Measurements from ENCODE around the gene CIAO3.

GRCh38 chr16:735982-736453, 4.8 kb downstream of the CIAO3 start:
- TF ChIP-seq, protein P1, sequence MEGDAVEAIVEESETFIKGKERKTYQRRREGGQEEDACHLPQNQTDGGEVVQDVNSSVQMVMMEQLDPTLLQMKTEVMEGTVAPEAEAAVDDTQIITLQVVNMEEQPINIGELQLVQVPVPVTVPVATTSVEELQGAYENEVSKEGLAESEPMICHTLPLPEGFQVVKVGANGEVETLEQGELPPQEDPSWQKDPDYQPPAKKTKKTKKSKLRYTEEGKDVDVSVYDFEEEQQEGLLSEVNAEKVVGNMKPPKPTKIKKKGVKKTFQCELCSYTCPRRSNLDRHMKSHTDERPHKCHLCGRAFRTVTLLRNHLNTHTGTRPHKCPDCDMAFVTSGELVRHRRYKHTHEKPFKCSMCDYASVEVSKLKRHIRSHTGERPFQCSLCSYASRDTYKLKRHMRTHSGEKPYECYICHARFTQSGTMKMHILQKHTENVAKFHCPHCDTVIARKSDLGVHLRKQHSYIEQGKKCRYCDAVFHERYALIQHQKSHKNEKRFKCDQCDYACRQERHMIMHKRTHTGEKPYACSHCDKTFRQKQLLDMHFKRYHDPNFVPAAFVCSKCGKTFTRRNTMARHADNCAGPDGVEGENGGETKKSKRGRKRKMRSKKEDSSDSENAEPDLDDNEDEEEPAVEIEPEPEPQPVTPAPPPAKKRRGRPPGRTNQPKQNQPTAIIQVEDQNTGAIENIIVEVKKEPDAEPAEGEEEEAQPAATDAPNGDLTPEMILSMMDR (IDR thresholded peaks at IDR 0.05), result no peak
- TF ChIP-seq POLR2A (IDR thresholded peaks at IDR 0.05), result no peak

Data from testis (tissue), 2 donors.